ENCODE measurements around the gene TAAR6. TPM values are rescaled to one million over a fixed set of nuclear protein-coding genes. Genes with fewer than 3 reads are reported as not detected.

The TAAR6 gene
- total RNA-seq, 1 donor from 2014 or later = not detected

- DNase-seq (ENCODE audit: low spot score) = no peak
- H3K27ac Mint-ChIP-seq (ENCODE audit: unreplicated experiment) = no peak overlapping the region
- no peaks in the 10 kb centered on the region for H3K27me3 Mint-ChIP-seq (ENCODE audit: unreplicated experiment)
- TF ChIP-seq CTCF (IDR thresholded peaks at IDR 0.05; ENCODE audit: unreplicated experiment) = no peak
- no peaks in the 10 kb centered on the region for H3K36me3 Mint-ChIP-seq (ENCODE audit: low read depth, unreplicated experiment)
- no peaks in the 10 kb centered on the region for H3K4me1 Mint-ChIP-seq (ENCODE audit: unreplicated experiment)
- H3K4me3 Mint-ChIP-seq (ENCODE audit: unreplicated experiment) = no peak overlapping the region
- no peaks in the 10 kb centered on the region for H3K9me3 Mint-ChIP-seq (ENCODE audit: unreplicated experiment)
These were observed 3.7 kb upstream of the TAAR6 start for GRCh38 chr6:132566404-132566803.

GRCh38 chr6:132567566-132567965 is 2.6 kb upstream of the TAAR6 start:
- Mint-ChIP-seq H3K27me3 (ENCODE audit: unreplicated experiment) (no peaks in the 10 kb centered on the region), H3K4me1 (ENCODE audit: unreplicated experiment) (no peaks in the 10 kb centered on the region), H3K4me3 (ENCODE audit: unreplicated experiment) (no peak overlapping the region), H3K9me3 (ENCODE audit: unreplicated experiment) (no peaks in the 10 kb centered on the region), H3K27ac (ENCODE audit: unreplicated experiment) (no peak overlapping the region), H3K36me3 (ENCODE audit: low read depth, unreplicated experiment) (no peaks in the 10 kb centered on the region)
- no peak for TF ChIP-seq CTCF (IDR thresholded peaks at IDR 0.05; ENCODE audit: unreplicated experiment)
- DNase-seq (ENCODE audit: low spot score) = no peak

GRCh38 chr6:132568611-132569010 is 1.5 kb upstream of the TAAR6 start:
- Mint-ChIP-seq H3K9me3 (ENCODE audit: unreplicated experiment) (no peaks in the 10 kb centered on the region), H3K36me3 (ENCODE audit: low read depth, unreplicated experiment) (no peaks in the 10 kb centered on the region), H3K27me3 (ENCODE audit: unreplicated experiment) (no peaks in the 10 kb centered on the region), H3K4me3 (ENCODE audit: unreplicated experiment) (no peak overlapping the region), H3K4me1 (ENCODE audit: unreplicated experiment) (no peaks in the 10 kb centered on the region), H3K27ac (ENCODE audit: unreplicated experiment) (no peak overlapping the region)
- DNase-seq (ENCODE audit: low spot score) = no peak
- TF ChIP-seq CTCF (IDR thresholded peaks at IDR 0.05; ENCODE audit: unreplicated experiment) = no peak

- H3K27ac Mint-ChIP-seq (ENCODE audit: unreplicated experiment) = no peak overlapping the region
- no peak overlapping the region for H3K4me3 Mint-ChIP-seq (ENCODE audit: unreplicated experiment)
- no peak for TF ChIP-seq CTCF (IDR thresholded peaks at IDR 0.05; ENCODE audit: unreplicated experiment)
- H3K36me3 Mint-ChIP-seq (ENCODE audit: low read depth, unreplicated experiment) = no peaks in the 10 kb centered on the region
- H3K4me1 Mint-ChIP-seq (ENCODE audit: unreplicated experiment) = no peaks in the 10 kb centered on the region
- DNase-seq (ENCODE audit: low spot score) = no peak
- H3K9me3 Mint-ChIP-seq (ENCODE audit: unreplicated experiment) = no peaks in the 10 kb centered on the region
- no peaks in the 10 kb centered on the region for H3K27me3 Mint-ChIP-seq (ENCODE audit: unreplicated experiment)
These were observed 952 bp upstream of the TAAR6 start for GRCh38 chr6:132569170-132569569.

- no peak for DNase-seq (ENCODE audit: low spot score)
- no peak overlapping the region for H3K4me3 Mint-ChIP-seq (ENCODE audit: unreplicated experiment)
- H3K4me1 Mint-ChIP-seq (ENCODE audit: unreplicated experiment) = no peaks in the 10 kb centered on the region
- no peaks in the 10 kb centered on the region for H3K36me3 Mint-ChIP-seq (ENCODE audit: low read depth, unreplicated experiment)
- no peak overlapping the region for H3K27ac Mint-ChIP-seq (ENCODE audit: unreplicated experiment)
- no peaks in the 10 kb centered on the region for H3K27me3 Mint-ChIP-seq (ENCODE audit: unreplicated experiment)
- no peak for TF ChIP-seq CTCF (IDR thresholded peaks at IDR 0.05; ENCODE audit: unreplicated experiment)
- H3K9me3 Mint-ChIP-seq (ENCODE audit: unreplicated experiment) = no peaks in the 10 kb centered on the region
These were observed 1.7 kb downstream of the TAAR6 start for GRCh38 chr6:132571774-132572173.

All from endothelial cell (in vitro differentiated cells).